Measurements from ENCODE around the gene PHF20.
"Not testable (repeated sequence)": the region's sequence is repeated elsewhere in the genome, so short reads cannot be mapped to it uniquely, and the experiment has no call there.

Gene PHF20

DNA sequence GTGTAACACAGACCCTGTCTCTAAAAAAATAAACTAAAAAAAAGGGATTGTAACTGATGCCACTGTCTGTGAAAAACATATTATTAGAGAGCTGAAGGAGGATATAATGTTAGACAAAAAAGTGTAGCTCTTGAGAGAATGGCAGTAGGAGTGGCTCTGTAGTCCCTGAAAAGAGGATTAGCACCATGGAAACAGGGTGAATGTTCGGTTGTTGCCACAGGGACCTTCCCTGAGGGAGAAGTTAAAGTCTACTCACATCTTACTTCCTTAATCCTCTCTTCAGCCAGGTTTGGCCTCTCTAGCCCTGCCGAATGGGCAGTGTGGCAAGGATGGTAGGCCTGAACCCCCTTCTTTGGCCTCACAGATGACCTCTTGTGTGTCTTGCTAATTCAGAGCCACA lies 170.4 kb downstream of the PHF20 start:
- no peak for DNase-seq

DNA sequence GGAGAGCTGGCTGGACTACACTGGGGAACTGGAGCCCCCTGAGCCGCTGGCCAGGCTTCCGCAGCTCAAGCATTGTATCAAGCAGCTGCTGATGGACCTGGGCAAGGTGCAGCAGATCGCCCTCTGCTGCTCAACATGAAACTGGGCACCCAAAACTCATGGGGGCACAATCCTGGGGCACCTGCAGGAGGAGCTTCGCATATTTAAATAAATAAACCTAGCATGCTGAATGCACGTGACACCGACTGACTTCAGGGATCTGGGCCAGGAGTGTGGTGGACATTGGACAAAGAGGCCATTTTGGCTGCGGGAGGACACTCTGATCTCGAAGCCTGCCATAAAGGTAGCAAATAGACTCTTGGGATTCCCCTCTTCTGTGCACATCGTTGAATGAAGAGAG lies 175.7 kb downstream of the PHF20 start:
- DNase-seq, result peak; percentile 3

DNA sequence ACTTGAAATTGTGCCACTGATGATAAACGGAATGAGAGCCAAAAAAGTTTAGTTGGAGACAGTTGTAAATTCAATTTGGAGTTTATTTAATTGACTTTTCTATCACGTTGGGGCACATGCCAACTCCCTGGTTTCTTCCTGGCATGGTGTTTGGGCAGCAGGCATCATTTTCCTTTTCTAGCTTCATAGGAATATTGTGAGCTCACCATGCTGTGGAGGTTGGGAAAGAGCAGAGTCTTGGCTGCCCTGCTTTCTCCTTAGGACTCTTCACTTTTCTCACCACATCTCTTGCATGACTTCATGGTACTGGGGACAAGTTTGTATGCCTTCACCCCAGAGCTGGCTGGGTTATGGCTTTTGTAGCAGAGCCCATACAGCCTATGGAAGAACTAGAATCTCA lies 176.1 kb downstream of the PHF20 start:
- no peak for DNase-seq

DNA sequence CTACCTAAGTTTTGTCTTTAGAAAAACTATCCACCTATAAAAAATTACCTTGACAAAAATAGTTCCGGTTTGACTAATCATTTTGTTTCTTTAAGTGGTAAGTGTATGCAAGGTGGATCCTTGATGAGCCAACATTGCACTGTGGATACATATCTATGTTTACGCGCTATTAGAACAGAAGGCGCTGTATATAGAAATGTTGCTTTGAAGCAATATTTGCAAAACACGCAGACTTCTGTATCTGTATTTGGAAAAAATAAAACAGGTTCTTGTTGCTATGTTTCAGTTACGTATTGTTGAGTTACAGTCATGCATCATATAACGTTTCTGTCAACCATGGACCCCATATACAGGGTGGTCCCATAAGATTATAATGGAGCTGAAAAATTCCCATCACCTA lies 178.3 kb downstream of the PHF20 start:
- DNase-seq, result no peak

DNA sequence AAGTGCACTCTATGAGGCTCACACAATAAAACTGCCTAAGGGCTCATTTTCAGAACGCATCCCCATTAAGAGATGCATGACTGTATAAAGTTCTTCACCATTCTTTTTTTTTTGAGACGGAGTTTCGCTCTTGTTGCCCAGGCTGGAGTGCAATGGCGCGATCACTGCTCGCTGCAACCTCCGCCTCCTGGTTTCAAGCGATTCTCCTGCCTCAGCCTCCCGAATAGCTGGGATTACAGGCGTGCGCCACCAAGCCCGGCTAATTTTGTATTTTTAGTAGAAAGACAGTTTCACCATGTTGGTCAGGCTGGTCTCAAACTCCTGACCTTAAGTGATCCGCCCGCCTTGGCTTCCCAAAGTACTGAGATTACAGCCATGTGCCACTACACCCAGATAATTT lies 180.3 kb downstream of the PHF20 start:
- not testable (repeated sequence) for DNase-seq

GRCh38 chr20:35952480-35953386 lies 180.9 kb downstream of the PHF20 start:
- DNase-seq, result no peak

- no peak for DNase-seq
These were observed 181.8 kb downstream of the PHF20 start for GRCh38 chr20:35953387-35954199.

DNA sequence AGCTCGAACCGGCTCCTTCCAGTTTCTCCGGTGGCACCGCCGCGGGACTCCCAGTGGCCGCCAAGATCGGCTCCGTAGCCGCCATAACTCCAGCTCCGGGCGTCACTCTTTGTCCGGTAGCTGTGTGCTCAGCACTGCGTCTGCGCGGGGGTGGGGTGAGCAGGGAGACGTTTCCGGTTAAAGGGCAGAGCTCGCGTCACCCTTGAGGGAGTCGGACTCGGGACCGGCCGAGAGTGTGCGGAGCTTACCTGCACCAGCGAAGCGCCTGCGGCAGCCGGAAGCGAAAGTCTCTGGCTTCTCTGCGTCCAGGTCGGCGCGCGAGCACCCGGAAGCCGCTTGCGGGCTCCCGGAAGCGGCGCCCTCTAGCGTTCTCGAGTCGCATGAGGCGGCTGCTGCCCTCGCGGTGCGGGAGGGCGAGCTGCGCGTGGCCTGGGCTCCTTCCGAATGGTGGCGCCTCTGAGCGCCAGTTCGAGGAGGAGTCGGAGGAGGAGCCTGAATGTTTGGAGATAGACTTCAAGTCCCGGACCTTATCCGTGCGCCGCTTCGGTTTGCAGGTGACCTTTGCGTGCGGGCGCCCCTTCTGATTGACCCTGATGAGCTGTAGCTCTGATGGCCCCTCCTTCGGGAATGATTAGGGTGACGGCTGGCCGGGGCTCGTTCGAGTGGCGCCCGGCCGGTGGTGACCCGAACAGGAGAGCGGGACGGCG lies 182.5 kb downstream of the PHF20 start, which contains the start of gene SCAND1:
Gene SCAND1, minus strand, starts transcription at position 303 of the 707 bp plus-strand sequence. Its CDS starts 218 bp downstream, at position 85.
- DNase-seq, result peak; percentile 87

- no peak for DNase-seq
These were observed 183.1 kb downstream of the PHF20 start for GRCh38 chr20:35954907-35955251.

- no peak for DNase-seq
These were observed 184.8 kb downstream of the PHF20 start for GRCh38 chr20:35956616-35957015.

- not testable (repeated sequence) for DNase-seq
These were observed 187.5 kb downstream of the PHF20 start for GRCh38 chr20:35959291-35959690.

GRCh38 chr20:35963878-35964277 lies 192.1 kb downstream of the PHF20 start:
- DNase-seq, result no peak

GRCh38 chr20:35967979-35968640 lies 196.3 kb downstream of the PHF20 start, which contains the start of gene CNBD2:
Gene CNBD2 (plus strand): TSS chr20:35968590. CDS start chr20:35968763, 173 bp downstream.
- DNase-seq, result no peak

DNA sequence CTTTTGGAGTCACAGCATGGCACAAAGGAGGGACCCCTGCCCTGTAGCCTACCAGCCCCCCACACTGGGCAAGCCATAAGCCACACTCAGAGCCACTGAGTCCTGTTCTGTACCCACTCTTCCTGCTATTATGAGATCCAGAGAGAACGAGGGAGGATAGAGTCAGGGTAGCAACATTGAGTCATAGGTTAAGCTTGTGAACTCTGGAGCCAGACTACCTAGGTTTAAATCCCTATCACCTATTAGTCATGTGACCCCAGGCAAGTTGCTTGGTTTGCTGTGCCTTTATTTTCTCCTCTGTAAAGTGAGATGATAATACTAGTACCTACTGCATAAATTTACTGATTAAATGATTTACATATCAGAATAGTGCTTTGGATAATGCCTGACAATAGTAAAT lies 197.1 kb downstream of the PHF20 start:
- no peak for DNase-seq

DNA sequence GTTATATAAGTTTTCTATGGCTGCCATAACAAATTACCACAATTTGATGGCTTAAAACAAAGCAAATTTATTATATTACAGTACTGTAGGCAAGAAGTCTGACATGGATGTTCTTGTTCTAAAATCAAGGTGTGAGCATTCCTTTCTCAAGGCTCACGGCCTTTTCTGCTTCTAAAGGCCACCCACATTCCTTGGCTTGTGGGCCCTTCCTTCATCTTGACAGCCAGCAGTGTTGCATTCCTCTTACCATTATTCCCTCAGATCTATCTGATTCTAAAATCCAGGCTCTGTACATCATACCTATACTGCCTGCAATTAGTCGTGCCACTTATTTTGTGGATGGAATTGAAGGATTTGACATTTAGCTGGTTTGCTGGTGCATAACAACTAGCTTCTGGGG lies 200.2 kb downstream of the PHF20 start:
- DNase-seq, result no peak

- DNase-seq, result no peak
These were observed 200.6 kb downstream of the PHF20 start for GRCh38 chr20:35972462-35972861.

GRCh38 chr20:35974256-35974655 lies 202.4 kb downstream of the PHF20 start:
- DNase-seq, result no peak

DNA sequence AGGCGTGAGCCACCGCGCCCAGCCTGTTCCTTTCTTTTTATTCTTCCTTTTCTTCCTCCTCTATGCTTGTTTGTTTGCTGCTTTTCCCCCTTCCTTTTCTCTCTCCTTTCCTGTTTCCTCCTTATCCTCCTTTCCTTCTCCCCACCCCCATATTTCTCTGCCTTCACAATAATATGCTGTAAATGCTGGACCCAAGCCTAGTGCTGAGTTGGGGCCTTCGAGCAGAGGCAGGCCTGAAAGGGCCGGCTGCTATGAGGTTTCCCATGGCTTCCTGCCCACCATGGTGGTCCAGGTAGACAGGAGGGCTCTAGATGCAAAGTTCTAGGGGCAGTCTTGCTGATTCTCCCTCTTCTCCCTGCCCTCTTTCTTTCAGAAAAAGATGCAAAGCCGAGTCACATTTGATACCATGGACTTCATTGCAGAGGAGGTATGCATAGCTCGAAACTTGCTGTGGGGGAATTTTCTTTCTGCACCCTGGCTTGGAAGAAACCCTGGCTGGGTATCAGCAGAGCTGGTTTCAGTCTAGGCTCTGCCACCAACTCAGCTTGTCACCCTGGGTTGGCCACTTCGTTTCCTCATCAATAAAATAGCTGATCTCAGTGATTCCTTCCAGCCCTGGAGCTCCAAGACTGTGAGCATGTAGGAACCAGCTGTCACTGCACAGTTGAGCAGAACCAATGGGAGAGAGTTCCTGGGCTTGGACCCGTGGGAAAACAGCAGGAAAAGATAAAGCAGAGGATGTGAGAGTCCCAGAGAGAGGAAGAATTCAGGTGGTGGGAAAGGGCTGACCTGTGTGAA lies 204.0 kb downstream of the PHF20 start:
- DNase-seq, result no peak

DNA sequence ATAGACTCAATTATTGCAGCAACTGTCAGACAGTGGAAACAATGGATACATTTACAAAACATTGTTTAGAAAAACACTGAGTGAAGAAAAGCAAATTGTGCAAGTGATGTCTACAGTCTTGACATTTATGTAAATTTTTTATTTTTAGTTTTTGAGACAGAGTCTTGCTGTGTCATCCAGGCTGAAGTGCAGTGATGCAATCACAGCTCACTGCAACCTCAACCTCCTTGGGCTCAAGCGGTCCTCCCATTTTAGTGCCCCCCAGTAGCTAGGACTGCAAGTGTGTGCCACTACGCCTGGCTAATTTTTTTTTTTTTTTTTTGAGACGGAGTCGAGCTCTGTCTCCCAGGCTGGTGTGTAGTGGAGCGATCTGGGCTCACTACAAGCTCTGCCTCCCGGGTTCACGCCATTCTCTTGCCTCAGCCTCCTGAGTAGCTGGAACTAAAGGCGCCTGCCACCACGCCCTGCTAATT lies 206.3 kb downstream of the PHF20 start:
- no peak for DNase-seq

DNA sequence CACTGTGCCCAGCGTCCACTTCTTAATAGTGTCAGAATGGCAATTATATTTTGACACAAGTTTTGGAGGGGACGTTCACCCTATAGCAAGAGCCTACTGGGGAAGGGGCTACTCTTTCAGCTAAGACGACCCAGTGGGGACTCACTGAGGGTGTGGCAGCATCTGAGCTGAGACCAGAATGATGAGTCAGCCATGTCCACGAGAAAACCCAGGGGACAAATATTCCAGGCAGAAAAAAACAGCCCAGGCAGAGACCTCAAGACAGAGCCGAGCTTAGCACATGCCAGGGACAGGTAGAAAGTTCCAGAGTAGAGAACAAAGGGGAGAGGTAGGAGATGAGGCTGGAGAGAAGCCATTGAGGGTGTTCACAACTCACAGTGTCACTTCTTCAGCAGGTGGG lies 207.7 kb downstream of the PHF20 start:
- no peak for DNase-seq

- no peak for DNase-seq
These were observed 210.2 kb downstream of the PHF20 start for GRCh38 chr20:35981969-35982368.

- DNase-seq, result no peak
These were observed 212.6 kb downstream of the PHF20 start for GRCh38 chr20:35984382-35984781.
